Effector memory CD4-positive, alpha-beta T cell (primary cell): ENCODE measurements around the gene CAMK1G.

Source experiments
- DNase-seq, 3 donors: peaks; one replicate each; pipeline ENCODE4 v3.0.0-alpha.2; 2020
- H3K27ac ChIP-seq: 2 replicates; pipeline ENCODE4 v1.7.0; 2013; ENCODE audit warnings: mild to moderate bottlenecking, low read length, moderate library complexity; ENCODE audit not compliant: insufficient read depth, poor library complexity, severe bottlenecking
- H3K27me3 ChIP-seq: replicated peaks from 2 replicates; pipeline ENCODE4 v1.7.0; 2013; ENCODE audit warnings: mild to moderate bottlenecking, low read length; ENCODE audit not compliant: insufficient read depth, control insufficient read depth, poor library complexity, severe bottlenecking
- H3K36me3 ChIP-seq: 2 replicates; pipeline ENCODE4 v1.7.0; 2013; ENCODE audit warnings: mild to moderate bottlenecking, low read length, moderate library complexity; ENCODE audit not compliant: control insufficient read depth, insufficient read depth
- H3K4me1 ChIP-seq: 2 replicates; pipeline ENCODE4 v1.7.0; 2013; ENCODE audit warnings: low read length, mild to moderate bottlenecking; ENCODE audit not compliant: control insufficient read depth, insufficient read depth, poor library complexity, severe bottlenecking
- H3K4me3 ChIP-seq: 2 replicates; pipeline ENCODE4 v1.7.0; 2013; ENCODE audit warnings: low read length, low read depth, mild to moderate bottlenecking; ENCODE audit not compliant: insufficient read depth, poor library complexity, severe bottlenecking
- H3K9me3 ChIP-seq: 2 replicates; pipeline ENCODE4 v1.7.0; 2013; ENCODE audit warnings: mild to moderate bottlenecking, low read length, moderate library complexity; ENCODE audit not compliant: control insufficient read depth

The CAMK1G gene

DNA sequence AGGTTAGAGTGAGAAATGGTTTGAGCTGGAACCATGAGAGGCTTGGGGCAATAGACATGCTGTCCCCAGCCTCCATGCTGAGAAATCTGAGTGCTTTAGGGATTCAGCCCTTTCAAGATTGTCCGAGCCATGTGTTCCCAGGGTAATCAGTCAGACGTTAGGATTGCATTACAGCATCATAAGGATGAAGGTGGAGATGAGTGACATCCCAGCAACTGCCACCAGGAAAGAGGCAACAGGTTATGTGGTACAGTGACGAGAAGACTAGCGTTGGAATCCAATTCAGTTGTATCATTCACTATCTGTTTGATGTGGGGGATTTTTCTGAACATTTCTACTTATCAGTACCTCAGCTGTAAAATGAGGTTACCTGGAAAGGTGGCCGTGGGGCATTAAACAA, 1.7 kb downstream of the CAMK1G start:
- H3K9me3 ChIP-seq = no peaks in the 10 kb centered on the region
- H3K27me3 ChIP-seq = peaks cover 17% of the 10 kb centered on the region
- no peak overlapping the region for H3K4me3 ChIP-seq
- no peaks in the 10 kb centered on the region for H3K36me3 ChIP-seq
- no peak overlapping the region for H3K27ac ChIP-seq
- no peak for DNase-seq
- H3K4me1 ChIP-seq = no peaks in the 10 kb centered on the region

DNA sequence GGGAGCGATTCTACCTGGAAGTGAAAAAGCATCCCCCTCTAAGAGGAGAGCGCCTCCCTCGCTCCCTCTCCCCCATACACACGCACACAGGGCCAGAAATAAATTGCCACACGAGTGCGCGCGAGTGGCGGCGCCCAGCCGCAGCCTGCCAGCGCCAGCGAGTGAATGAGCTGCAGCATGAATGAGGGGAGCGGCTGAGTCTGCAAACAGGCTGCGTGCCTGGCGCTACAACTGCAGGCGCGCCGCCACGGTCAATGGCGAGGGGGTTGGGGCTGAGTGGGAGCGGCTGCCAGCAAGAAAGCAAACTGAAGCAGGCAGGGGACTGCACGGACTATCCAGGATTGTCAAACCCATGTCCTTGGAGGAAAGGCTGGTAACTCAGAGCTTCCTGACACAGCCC, 2.2 kb downstream of the CAMK1G start:
- Histone ChIP-seq H3K4me3 (no peak overlapping the region), H3K9me3 (no peaks in the 10 kb centered on the region), H3K27ac (no peak overlapping the region), H3K27me3 (peaks cover 17% of the 10 kb centered on the region), H3K4me1 (no peaks in the 10 kb centered on the region), H3K36me3 (no peaks in the 10 kb centered on the region)
- no peak for DNase-seq

DNA sequence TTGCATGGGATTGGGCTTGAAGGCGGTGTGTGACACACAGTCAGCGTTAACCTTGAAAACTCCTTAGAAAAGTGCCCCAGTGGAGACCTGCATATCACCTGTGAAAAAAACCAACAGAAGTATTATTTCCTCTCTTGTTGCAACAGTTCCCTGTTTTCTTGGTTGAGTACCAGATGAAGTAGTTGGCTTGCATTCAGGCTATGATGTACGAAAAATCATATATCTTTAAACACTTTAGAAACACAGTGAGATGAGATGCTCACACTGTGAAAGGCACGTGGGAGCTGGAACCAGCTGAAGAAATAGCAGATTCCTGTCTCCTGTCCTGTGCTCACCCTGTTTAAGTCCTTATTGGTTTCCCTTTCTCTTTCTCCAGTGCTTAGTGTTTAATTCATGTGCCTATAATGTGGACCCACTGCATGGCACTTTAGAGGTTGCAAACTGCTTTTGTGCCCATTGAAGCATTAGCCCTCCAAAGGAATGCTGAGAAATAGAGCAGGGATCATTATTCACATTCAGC, 2.8 kb downstream of the CAMK1G start:
- H3K27me3 ChIP-seq = peaks cover 17% of the 10 kb centered on the region
- H3K4me3 ChIP-seq = no peak overlapping the region
- DNase-seq = no peak

DNA sequence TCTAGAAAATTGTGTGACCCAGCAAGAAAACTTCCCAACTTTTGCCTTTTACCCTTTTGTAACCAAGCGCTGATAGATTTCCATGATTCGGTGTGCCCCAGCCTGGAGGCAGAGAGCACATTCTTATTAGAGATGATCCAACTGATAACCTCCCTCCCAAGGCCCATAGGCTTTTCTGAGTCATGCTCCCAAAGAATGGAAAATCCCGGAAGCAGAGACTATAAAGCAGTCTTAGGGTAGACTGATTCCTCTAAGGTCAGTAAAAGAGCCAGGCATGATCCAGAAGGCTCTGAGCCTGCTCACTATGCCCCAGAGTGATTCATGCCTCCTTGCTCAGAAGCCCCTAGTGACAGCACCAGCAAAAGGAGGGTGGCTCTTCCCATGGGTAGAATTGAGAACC, 4.3 kb downstream of the CAMK1G start:
- DNase-seq = no peak
- H3K36me3 ChIP-seq = no peaks in the 10 kb centered on the region
- no peak overlapping the region for H3K27ac ChIP-seq
- peaks cover 10% of the 10 kb centered on the region for H3K27me3 ChIP-seq
- H3K9me3 ChIP-seq = no peaks in the 10 kb centered on the region
- H3K4me3 ChIP-seq = no peak overlapping the region
- H3K4me1 ChIP-seq = no peaks in the 10 kb centered on the region

More for the DNA sequence above, 2.8 kb downstream of the CAMK1G start:
- Histone ChIP-seq H3K9me3 (no peaks in the 10 kb centered on the region), H3K27ac (no peak overlapping the region), H3K36me3 (no peaks in the 10 kb centered on the region), H3K4me1 (no peaks in the 10 kb centered on the region)

DNA sequence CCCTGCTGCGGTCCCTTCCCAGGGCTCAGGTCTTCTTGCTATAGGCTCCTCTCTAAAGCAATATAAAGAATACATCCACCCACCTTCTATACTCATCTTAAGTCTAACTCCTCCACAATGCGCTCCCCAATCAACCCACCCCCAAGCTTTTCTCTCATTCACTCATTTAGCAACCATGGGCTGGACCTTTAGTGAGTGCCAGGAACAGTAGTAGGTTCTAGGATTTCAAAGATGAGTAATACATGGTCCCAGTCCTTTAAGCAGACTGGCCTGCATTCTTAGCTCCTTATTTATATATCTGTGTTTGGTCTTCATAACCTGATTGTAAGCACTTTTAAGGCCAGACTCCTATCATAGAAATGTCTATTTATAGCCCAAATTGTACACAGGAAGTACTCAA, 5.9 kb downstream of the CAMK1G start:
- Histone ChIP-seq H3K36me3 (no peaks in the 10 kb centered on the region), H3K4me3 (no peak overlapping the region)

DNA sequence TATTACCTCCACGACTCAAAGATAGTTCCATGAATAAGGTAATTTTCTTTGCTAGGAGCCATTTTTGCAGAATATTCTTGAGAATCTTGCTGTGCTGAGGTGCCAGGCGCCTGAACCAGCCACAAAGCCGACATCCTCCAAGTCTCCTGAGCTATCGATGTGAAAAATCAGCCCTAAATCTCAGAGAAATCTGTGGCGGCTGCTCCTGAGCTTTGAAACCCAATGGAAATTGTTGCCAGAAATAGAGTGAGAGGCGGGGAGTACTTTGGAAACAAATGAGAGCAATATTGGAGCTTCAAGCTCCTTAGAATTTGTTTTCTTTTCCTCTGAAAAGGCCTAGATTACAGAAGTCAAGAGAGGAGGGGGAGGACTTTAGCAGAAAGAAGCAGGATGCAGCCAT, 6.3 kb downstream of the CAMK1G start:
- no peaks in the 10 kb centered on the region for H3K36me3 ChIP-seq
- H3K4me1 ChIP-seq = no peaks in the 10 kb centered on the region
- no peaks in the 10 kb centered on the region for H3K9me3 ChIP-seq
- H3K27ac ChIP-seq = no peak overlapping the region
- DNase-seq = no peak
- no peak overlapping the region for H3K4me3 ChIP-seq
- peaks cover 6% of the 10 kb centered on the region for H3K27me3 ChIP-seq

More for the DNA sequence above, 5.9 kb downstream of the CAMK1G start:
- Histone ChIP-seq H3K27ac (no peak overlapping the region), H3K27me3 (peaks cover 10% of the 10 kb centered on the region), H3K4me1 (no peaks in the 10 kb centered on the region), H3K9me3 (no peaks in the 10 kb centered on the region)
- DNase-seq = no peak

DNA sequence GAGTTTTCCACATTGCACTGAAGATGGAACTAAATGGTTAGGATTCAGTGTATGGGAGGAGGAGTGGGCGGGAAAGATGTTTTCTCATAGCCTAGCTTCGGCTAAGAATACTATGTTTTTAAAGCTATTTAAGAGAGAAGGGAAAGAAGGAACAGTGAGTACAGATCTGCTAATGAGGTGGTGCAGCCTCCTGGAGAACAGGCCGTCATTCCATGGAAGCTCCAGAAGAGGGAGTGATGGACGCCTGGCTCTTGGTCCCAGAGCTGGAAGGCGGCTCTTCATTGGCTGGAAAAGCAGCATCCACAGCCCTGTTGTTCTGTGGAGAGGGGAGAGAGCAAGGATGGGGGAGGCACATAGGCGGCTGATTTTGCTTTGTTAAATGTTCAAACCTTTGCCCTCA, 6.9 kb downstream of the CAMK1G start:
- H3K4me3 ChIP-seq = no peak overlapping the region
- no peaks in the 10 kb centered on the region for H3K4me1 ChIP-seq
- no peaks in the 10 kb centered on the region for H3K9me3 ChIP-seq
- H3K36me3 ChIP-seq = no peaks in the 10 kb centered on the region
- H3K27me3 ChIP-seq = peaks cover 4% of the 10 kb centered on the region
- no peak for DNase-seq
- no peak overlapping the region for H3K27ac ChIP-seq

DNA sequence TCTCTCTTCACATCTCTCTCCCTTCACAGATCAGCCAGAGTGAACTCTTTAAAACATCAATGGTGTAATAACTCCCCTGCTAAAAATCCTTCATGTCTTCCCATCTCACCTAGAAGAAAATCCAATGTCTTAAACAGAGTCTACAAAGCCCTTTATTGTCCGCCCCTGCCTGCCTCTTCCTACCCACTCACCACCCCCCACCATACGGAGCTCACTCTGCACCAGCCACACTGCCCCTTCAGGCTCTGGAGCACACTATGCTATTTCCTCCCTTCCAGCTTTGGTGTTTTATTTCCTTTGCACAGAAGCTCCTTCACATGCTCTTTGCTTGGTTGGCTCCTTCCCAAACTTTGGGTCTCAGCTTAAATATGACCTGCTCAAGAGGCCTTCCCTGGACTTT, 10.2 kb downstream of the CAMK1G start:
- no peak overlapping the region for H3K4me3 ChIP-seq
- DNase-seq = no peak
- no peaks in the 10 kb centered on the region for H3K4me1 ChIP-seq
- no peaks in the 10 kb centered on the region for H3K9me3 ChIP-seq
- no peaks in the 10 kb centered on the region for H3K27me3 ChIP-seq
- no peak overlapping the region for H3K27ac ChIP-seq
- H3K36me3 ChIP-seq = no peaks in the 10 kb centered on the region

DNA sequence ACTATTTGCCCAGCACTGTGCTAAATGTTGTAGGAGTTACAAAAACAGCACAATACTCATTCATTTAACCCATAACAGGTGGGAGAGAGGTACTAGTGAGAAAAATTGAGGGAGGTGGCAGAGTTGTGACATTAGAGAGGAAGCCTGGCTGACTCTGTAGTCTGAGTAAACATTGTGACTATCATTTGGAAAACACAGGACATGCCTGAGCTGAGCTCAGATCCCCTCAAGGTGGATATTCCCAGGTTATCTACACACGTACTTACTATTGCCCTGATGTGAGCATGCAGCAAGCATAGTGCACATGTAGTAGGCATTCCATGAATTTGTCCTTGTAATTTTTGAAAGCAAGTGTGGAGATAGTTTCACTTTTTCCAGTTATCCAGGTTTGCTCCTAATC, 10.9 kb downstream of the CAMK1G start:
- H3K27ac ChIP-seq = no peak overlapping the region
- DNase-seq = no peak
- no peaks in the 10 kb centered on the region for H3K27me3 ChIP-seq
- no peaks in the 10 kb centered on the region for H3K36me3 ChIP-seq
- H3K9me3 ChIP-seq = no peaks in the 10 kb centered on the region
- H3K4me3 ChIP-seq = no peak overlapping the region
- no peaks in the 10 kb centered on the region for H3K4me1 ChIP-seq

DNA sequence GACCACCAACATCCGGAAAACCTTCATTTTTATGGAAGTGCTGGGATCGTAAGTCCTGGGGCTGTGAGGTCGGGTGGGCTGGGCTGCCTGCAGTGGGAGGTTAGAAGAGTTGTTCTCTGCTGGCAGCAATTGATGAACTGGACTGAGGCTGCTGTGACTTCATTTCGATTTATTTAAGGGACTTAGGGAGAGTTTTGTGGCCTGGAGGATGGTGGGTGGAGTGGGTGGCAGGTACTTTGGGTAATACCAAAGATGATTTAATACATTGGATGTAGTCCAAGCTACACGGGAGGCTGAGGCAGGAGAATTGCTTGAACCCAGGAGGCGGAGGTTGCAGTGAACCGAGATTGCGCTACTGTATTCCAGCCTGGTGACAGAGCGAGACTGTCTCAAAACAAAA, 11.5 kb downstream of the CAMK1G start:
- Histone ChIP-seq H3K4me3 (no peak overlapping the region), H3K4me1 (no peaks in the 10 kb centered on the region), H3K27me3 (no peaks in the 10 kb centered on the region), H3K36me3 (no peaks in the 10 kb centered on the region), H3K9me3 (no peaks in the 10 kb centered on the region), H3K27ac (no peak overlapping the region)
- DNase-seq = no peak
